Thyroid gland (tissue), 4 donors: ENCODE data around the gene ANTKMT. TPM values are rescaled to one million over a fixed set of nuclear protein-coding genes. Genes with fewer than 3 reads are reported as not detected.

ENCODE experiments used
- DNase-seq, 2 donors: peaks; one replicate each; pipeline ENCODE4 v3.0.0-alpha.2; 2019
- H3K27ac ChIP-seq, 3 donors: fragments of 200-600 bp; sonication (generic); 1 replicate in 2 of 3; 2 replicates in 1 of 3; pipeline ENCODE4 v1.5.1; 2016 to 2019; ENCODE audit warnings: mild to moderate bottlenecking in 1 of 3, moderate library complexity in 1 of 3
- H3K27me3 ChIP-seq: fragments of 200-600 bp; sonication (generic); one replicate; pipeline ENCODE4 v1.5.1; 2019
- H3K36me3 ChIP-seq, 2 donors: fragments of 200-600 bp; sonication (generic); one replicate each; pipeline ENCODE4 v1.5.1; 2016 to 2019
- H3K4me1 ChIP-seq, 2 donors: fragments of 200-600 bp; sonication (generic); one replicate each; pipeline ENCODE4 v1.5.1; 2017 to 2019
- H3K4me3 ChIP-seq, 3 donors: fragments of 200-600 bp; sonication (generic); replicated peaks in 1 of 3; 1 replicate in 2 of 3; 2 replicates in 1 of 3; pipeline ENCODE4 v1.5.1; 2016; ENCODE audit warnings: mild to moderate bottlenecking in 1 of 3
- H3K9me3 ChIP-seq: fragments of 200-600 bp; sonication (generic); one replicate; pipeline ENCODE4 v1.5.1; 2017
- POLR2A ChIP-seq, 2 donors: fragments of 450-650 bp; IDR thresholded peaks; one replicate each; pipeline ENCODE4 v1.6.1; 2017; ENCODE audit warnings: antibody characterized with exemption in 2 of 2, mild to moderate bottlenecking in 2 of 2, moderate library complexity in 1 of 2
- WGBS, 2 donors: methylation state at CpG; one replicate each; pipeline ENCODE4 v1.1.5; 2017; 5-methylcytosine and 5-hydroxymethylcytosine counted together
- intact Hi-C: fragments of 100-400 bp; cut with DNase I; formaldehyde crosslinking; loops from one replicate; pipeline ENCODE4 v1.15.1; 2023
- total RNA-seq, 4 donors: library from RNA; depleted of rRNA; stranded (reverse); fragments of >200 nt; gene quantifications; one replicate each; pipeline ENCODE4 v1.2.3, GENCODE V29; 2016
- TF ChIP-seq, protein P1 (sequence below), 6 experiments: fragments of 200-600 bp in 3 of 6; fragments of 450-650 bp in 3 of 6; sonication (generic) in 3 of 6; IDR thresholded peaks; one replicate each; pipeline ENCODE4 v1.5.1; 2016 to 2019; ENCODE audit warnings: antibody characterized with exemption in 6 of 6, mild to moderate bottlenecking in 2 of 6, inconsistent platforms in 1 of 6, moderate library complexity in 1 of 6

ANTKMT gene
- total RNA-seq, 4 donors from 2014 or later, result 56.4 to 109 (median 63.8) TPM

DNA sequence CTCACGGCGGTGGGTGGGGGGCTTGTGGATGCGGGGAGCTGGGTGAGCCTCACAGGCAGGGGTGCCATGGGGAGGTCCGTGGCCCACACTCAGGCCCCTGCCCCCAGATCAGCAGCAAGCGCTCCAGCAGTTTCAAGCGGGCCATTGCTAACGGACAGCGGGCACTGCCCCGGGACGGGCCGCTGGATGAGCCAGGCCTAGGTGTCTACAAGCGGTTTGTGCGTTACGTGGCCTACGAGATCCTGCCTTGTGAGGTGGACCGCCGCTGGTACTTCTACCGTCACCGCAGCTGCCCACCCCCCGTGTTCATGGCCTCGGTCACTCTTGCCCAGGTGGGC is 44.4 kb upstream of the ANTKMT start:
- intact Hi-C loops, result no loop called here
- 85% methylated on average over 10 of the region's 21 CpGs; no CpG with 5 or more reads in 1 of the 2 donors for WGBS, 2 donors
- no peak for DNase-seq
- Histone ChIP-seq H3K4me3 (no peak overlapping the region), H3K4me1 (peaks cover 20 to 27% of the 10 kb centered on the region in 2 donors), H3K27ac (no peak overlapping the region), H3K27me3 (no peaks in the 10 kb centered on the region), H3K36me3 (peaks cover 14 to 21% of the 10 kb centered on the region in 2 donors), H3K9me3 (no peaks in the 10 kb centered on the region)
- TF ChIP-seq POLR2A (IDR thresholded peaks at IDR 0.05), result no peak
- TF ChIP-seq, protein P1, sequence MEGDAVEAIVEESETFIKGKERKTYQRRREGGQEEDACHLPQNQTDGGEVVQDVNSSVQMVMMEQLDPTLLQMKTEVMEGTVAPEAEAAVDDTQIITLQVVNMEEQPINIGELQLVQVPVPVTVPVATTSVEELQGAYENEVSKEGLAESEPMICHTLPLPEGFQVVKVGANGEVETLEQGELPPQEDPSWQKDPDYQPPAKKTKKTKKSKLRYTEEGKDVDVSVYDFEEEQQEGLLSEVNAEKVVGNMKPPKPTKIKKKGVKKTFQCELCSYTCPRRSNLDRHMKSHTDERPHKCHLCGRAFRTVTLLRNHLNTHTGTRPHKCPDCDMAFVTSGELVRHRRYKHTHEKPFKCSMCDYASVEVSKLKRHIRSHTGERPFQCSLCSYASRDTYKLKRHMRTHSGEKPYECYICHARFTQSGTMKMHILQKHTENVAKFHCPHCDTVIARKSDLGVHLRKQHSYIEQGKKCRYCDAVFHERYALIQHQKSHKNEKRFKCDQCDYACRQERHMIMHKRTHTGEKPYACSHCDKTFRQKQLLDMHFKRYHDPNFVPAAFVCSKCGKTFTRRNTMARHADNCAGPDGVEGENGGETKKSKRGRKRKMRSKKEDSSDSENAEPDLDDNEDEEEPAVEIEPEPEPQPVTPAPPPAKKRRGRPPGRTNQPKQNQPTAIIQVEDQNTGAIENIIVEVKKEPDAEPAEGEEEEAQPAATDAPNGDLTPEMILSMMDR (IDR thresholded peaks at IDR 0.05), result no peak

DNA sequence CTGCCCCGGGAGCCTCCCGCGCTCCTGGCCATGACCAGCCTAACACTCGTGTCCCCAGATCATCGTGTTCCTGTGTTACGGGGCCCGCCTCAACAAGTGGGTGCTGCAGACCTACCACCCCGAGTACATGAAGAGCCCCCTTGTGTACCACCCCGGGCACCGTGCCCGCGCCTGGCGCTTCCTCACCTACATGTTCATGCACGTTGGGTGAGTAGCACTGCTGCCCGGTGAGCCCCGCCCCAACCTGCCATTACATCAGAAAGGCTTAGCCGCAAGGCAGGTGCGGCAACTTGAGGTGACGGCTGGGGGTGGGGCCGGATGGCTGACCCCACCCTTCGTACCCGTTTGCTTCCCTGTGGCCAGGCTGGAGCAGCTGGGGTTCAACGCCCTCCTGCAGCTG is 44.0 kb upstream of the ANTKMT start:
- no peak for DNase-seq
- 48 to 69% methylated on average over 12 to 14 of the region's 23 CpGs for WGBS, 2 donors
- intact Hi-C loops, result no loop called here
- no peak overlapping the region for H3K4me3 ChIP-seq
- H3K9me3 ChIP-seq, result no peaks in the 10 kb centered on the region
- H3K27me3 ChIP-seq, result no peaks in the 10 kb centered on the region
- peaks cover 17 to 20% of the 10 kb centered on the region in 2 donors for H3K36me3 ChIP-seq
- H3K4me1 ChIP-seq, result peaks cover 21 to 31% of the 10 kb centered on the region in 2 donors
- H3K27ac ChIP-seq, result no peak overlapping the region
- TF ChIP-seq, protein P1 (IDR thresholded peaks at IDR 0.05), result no peak
- no peak for TF ChIP-seq POLR2A (IDR thresholded peaks at IDR 0.05)

DNA sequence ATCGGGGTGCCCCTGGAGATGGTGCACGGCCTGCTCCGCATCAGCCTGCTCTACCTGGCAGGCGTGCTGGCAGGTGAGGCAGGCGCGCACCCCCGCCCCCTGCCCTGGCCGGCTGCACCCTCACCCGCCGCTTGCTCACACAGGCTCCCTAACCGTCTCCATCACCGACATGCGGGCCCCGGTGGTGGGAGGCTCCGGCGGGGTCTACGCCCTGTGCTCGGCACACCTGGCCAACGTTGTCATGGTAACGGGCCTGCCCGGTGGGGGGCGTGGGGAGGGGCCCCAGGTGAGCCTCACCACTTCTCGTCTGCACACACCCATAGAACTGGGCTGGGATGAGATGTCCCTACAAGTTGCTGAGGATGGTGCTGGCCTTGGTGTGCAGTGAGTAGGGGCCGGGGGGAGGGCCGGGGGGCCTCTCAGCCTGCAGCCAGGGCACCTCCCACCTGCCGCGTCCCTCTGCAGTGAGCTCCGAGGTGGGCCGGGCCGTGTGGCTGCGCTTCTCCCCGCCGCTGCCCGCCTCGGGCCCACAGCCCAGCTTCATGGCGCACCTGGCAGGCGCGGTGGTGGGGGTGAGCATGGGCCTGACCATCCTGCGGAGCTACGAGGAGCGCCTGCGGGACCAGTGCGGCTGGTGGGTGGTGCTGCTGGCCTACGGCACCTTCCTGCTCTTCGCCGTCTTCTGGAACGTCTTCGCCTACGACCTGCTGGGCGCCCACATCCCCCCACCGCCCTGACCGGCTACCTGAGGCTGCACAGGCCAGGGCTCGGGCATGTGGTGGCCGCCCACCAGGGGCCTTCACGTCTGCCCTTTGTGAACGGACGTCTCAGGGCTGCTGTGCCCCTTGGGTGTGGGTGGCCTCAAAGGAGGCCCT is 43.4 kb upstream of the ANTKMT start:
- WGBS, 2 donors, result 59 to 81% methylated on average over 19 to 24 of the region's 57 CpGs

DNA sequence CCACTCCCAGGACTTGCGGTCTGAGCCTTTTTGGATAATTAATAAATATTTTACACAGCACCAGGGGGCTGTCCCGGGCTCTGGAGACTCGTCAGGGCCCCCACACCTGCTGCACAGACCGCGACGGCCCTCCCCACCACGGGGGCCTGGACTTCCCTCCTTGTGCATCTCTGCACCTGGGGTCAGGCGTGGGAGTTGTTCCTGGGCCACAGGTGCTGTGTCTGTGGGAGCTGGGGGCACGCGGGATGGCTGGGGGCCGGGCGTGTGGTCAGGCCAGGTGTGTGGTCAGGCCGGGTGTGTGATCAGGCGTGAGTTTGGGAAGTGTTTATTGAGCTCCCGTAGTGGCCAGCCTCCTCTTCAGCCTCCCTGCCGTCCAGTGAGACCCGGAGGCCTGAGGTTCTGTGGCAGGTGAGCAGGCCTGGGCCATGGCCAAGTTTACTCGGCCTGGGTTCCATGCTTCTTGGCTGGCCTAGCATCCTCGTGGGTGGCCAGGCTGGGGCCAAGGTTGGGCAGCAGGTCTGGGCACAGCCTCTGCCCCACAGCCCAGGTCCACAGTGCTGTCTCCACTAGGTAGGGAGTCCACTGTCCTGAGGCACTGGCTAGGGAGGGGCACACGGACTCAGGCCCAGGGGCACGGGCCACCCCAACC is 42.6 kb upstream of the ANTKMT start:
- Histone ChIP-seq H3K27me3 (no peaks in the 10 kb centered on the region), H3K4me3 (no peak overlapping the region), H3K4me1 (peaks cover 23 to 45% of the 10 kb centered on the region in 2 donors), H3K9me3 (no peaks in the 10 kb centered on the region), H3K27ac (no peak overlapping the region), H3K36me3 (peaks cover 14 to 17% of the 10 kb centered on the region in 2 donors)
- intact Hi-C loops, result no loop called here
- TF ChIP-seq, protein P1 (IDR thresholded peaks at IDR 0.05), result no peak
- no peak for TF ChIP-seq POLR2A (IDR thresholded peaks at IDR 0.05)
- 86 to 90% methylated on average over 13 to 18 of the region's 21 CpGs for WGBS, 2 donors
- no peak for DNase-seq

More for the DNA sequence above, 43.4 kb upstream of the ANTKMT start:
- Histone ChIP-seq H3K27ac (no peak overlapping the region), H3K4me1 (peaks cover 21 to 37% of the 10 kb centered on the region in 2 donors), H3K9me3 (no peaks in the 10 kb centered on the region), H3K4me3 (no peak overlapping the region), H3K36me3 (peaks cover 17 to 20% of the 10 kb centered on the region in 2 donors), H3K27me3 (no peaks in the 10 kb centered on the region)
- intact Hi-C loops, result no loop called here
- no peak for DNase-seq
- TF ChIP-seq, protein P1 (IDR thresholded peaks at IDR 0.05), result no peak
- TF ChIP-seq POLR2A (IDR thresholded peaks at IDR 0.05), result no peak
